ENCODE measurements around the gene SLX4IP.

- TF ChIP-seq TAF1 (IDR thresholded peaks at IDR 0.05; ENCODE audit: borderline replicate concordance, low read depth, low read length) (no peak), POLR2A (IDR thresholded peaks at IDR 0.05; ENCODE audit: low read depth, low read length) (no peak), POLR2AphosphoS5 (IDR thresholded peaks at IDR 0.05; ENCODE audit: low read depth, low read length) (no peak)
Observed at GRCh38 chr20:10671221-10671918, 236.3 kb downstream of the SLX4IP start.

Data from GM12892 (cell line).